Breast epithelium (tissue), 3 donors: Measurements from ENCODE around the gene PLPPR1.

Experiments
- POLR2A ChIP-seq: fragments of 450-650 bp; IDR thresholded peaks from one replicate; pipeline ENCODE4 v1.6.1; 2016; ENCODE audit warnings: antibody characterized with exemption, mild to moderate bottlenecking, moderate library complexity
- TF ChIP-seq, protein P1 (sequence below), 3 donors: fragments of 450-650 bp; IDR thresholded peaks; one replicate each; pipeline ENCODE4 v1.5.1; 2016 to 2017; ENCODE audit warnings: antibody characterized with exemption in 3 of 3, mild to moderate bottlenecking in 3 of 3, moderate library complexity in 3 of 3

DNA sequence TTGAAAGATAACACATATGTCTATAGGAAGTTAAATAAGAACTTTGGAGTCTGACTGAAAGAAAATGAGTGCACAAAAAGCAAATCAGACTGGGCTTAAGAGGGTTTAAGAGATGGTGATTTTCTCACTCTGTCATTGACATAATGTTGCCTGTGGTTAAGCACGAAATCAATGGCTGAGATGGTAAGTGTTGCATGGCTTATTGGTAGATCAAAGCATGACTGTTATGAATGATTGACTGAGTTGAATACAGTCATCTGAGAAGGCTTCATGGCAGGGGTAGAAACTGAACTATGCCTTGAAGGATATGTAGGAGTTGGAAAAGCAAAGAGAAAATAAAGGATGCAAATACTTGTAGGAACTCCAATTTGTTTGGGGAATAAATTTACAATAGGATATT, 136.6 kb downstream of the PLPPR1 start:
- no peak for TF ChIP-seq POLR2A
- TF ChIP-seq, protein P1, sequence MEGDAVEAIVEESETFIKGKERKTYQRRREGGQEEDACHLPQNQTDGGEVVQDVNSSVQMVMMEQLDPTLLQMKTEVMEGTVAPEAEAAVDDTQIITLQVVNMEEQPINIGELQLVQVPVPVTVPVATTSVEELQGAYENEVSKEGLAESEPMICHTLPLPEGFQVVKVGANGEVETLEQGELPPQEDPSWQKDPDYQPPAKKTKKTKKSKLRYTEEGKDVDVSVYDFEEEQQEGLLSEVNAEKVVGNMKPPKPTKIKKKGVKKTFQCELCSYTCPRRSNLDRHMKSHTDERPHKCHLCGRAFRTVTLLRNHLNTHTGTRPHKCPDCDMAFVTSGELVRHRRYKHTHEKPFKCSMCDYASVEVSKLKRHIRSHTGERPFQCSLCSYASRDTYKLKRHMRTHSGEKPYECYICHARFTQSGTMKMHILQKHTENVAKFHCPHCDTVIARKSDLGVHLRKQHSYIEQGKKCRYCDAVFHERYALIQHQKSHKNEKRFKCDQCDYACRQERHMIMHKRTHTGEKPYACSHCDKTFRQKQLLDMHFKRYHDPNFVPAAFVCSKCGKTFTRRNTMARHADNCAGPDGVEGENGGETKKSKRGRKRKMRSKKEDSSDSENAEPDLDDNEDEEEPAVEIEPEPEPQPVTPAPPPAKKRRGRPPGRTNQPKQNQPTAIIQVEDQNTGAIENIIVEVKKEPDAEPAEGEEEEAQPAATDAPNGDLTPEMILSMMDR (IDR thresholded peaks at IDR 0.05), result no peak
